Measurements from ENCODE around the gene INMT.

The INMT gene

DNA sequence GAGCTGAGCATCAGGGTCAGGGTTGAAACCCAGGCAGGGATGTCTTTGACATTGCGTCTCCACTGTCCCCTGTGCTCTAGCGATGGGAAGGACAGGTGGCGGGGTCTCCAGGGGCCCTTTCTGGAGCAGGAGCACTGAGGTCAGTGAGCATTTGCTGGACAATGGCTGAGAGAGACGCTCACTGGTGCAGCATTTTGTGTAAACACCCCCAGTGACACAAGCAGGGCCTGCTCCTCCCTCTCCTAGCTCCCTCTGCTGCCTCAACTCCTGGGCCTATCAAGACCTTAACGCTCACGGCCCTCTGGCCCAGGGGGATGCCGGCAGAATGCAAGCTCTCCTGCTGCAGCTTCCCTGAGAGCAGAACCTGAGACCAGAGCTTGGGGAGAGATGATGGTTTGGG, 17.4 kb upstream of the INMT start:
- TF ChIP-seq POLR2A (IDR thresholded peaks at IDR 0.05; ENCODE audit: low read length) (no peak), GATA1 (IDR thresholded peaks at IDR 0.05; ENCODE audit: low read depth, low read length) (no peak)
- no peak for DNase-seq

DNA sequence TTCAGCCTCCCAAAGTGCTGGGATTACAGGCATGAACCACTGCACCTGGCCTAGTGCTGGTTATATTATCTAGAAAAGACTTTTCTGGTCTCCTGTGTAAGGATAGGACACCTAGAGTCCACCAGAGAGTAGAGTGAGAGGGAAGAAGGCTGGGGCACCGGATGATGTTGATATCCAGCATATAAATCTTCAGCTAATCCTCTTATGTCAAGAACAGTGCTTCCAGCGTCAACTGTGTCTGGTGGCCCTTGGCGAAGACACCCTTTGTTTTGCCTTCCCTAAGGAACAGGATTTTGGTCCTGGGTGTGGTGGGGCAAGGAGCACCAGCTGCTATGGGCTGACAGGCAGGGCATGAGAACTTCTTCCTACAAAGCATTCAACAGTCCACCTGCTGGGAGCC, 16.3 kb upstream of the INMT start:
- TF ChIP-seq GATA1 (IDR thresholded peaks at IDR 0.05; ENCODE audit: low read depth, low read length) (no peak), POLR2A (IDR thresholded peaks at IDR 0.05; ENCODE audit: low read length) (no peak)
- no peak for DNase-seq

DNA sequence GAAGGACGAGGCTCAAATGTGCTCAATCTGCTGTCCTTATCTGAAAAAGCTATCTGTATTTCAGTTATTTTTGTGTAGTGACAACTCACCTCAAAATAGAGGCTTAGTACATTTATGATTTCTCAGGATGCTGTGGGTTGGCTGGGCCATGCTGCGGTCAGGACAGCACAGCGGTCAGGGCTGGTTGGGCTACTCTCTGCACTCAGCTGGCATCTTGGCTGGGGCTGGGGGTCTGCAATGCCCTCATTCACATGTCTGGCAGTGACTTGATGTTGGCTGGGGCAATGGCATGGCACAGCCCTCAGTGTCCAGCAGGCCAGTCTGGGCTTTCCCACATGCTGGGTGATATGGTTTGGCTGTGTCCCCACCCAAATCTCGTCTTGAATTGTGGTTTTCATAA, 15.6 kb upstream of the INMT start:
- no peak for TF ChIP-seq GATA1 (IDR thresholded peaks at IDR 0.05; ENCODE audit: low read depth, low read length)
- no peak for TF ChIP-seq POLR2A (IDR thresholded peaks at IDR 0.05; ENCODE audit: low read length)
- no peak for DNase-seq

DNA sequence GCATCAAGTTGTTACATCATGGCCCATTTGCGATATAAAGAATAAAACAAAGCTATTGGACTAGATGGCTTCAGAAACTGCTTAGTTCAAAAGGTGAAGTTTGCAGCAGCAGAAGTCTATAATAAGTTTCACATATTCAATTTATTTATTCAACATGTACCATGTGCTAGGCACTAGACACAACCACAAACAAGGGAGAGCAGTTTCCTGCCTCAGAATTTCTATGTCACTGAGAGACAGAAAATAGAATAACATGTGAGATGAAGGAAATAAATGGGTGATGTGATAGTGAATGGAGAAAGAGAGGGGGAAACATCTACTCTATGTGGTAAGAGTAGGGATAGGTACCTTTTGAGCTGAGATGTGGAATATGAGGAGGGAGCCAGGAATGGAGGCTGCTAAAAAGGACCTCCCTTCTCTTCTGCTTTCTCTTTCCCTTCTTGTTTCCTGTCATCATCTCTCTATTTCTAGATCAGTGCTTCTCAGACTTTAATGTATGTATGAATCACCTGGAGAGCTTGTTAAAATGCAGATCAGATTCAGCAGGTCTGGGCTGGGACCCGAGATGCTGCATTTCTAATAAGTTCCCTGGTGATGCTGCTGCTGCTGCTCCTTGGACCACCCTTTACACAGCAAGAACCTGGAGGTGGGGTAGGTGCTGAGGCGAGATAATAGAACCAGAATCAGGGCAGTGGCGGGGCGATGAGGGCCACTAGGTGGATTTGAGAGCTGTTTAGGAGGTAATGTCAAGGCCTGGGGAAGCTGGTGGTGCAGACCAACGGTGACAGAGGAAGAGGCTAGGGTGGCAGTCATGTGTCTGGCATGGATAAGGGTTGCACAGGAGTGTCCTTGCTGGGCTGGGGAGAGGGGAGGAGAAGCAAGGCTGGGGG, 13.7 kb upstream of the INMT start:
- no peak for DNase-seq
- no peak for TF ChIP-seq POLR2A (IDR thresholded peaks at IDR 0.05; ENCODE audit: low read length)
- no peak for TF ChIP-seq GATA1 (IDR thresholded peaks at IDR 0.05; ENCODE audit: low read depth, low read length)

DNA sequence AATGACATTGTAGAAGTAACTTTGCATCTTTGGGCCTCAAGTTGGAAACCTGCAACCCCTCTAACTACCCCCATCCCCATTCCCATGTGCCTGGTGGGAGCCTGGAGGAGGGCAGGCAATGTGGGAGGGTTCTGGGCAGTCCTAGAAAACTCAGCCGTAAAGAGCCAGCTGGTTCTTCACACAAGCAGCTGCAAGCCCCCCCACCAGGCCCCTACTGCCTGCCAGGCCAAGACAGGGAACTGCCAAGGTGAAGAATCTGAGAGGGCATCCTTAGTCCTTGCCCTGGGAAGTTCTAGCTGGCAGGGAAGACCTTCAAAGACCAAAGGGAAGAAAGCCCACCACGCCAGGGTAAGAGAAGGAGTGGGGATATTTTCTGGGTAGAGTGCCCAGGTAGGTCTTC, 12.2 kb upstream of the INMT start:
- TF ChIP-seq GATA1 (IDR thresholded peaks at IDR 0.05; ENCODE audit: low read depth, low read length) (no peak), POLR2A (IDR thresholded peaks at IDR 0.05; ENCODE audit: low read length) (no peak)
- DNase-seq: no peak

DNA sequence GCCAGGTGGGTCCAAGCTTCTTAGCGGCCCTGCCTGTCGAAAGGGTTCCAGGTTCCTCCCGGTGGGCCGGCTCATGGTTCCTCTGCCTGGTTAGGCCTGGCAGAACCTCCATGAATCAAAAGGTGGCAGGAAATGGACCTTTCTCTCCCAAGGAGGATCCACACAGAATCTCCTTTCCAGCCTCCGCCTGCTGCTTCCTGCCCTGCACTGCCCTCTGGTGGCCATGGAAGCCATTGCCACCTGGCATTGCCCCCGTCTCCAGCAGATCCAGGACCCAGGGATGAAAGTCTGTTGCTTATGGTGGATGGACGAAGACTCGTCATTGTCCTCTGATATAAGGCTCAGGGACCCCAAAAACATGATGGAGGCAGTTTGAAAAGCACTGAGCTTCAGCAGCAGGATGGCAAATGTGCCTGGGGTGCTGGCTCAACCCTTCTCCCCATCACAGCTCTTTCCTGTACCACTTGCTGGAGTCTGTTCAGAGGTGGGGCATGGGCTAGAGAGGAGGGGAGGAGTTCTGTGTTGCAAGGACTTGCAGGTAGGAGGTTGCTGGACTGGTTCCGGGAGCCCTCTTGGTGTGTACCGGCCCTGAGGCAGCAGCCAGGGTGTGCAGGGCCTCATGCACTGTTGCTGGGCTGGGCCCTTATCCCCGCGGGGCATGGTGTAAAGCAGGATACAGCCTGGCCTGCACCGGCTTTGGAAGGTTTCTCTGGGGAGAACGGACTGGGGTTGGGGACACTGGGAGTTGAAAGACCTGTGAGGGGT, 11.3 kb upstream of the INMT start:
- DNase-seq: peak; percentile 55 to 81

DNA sequence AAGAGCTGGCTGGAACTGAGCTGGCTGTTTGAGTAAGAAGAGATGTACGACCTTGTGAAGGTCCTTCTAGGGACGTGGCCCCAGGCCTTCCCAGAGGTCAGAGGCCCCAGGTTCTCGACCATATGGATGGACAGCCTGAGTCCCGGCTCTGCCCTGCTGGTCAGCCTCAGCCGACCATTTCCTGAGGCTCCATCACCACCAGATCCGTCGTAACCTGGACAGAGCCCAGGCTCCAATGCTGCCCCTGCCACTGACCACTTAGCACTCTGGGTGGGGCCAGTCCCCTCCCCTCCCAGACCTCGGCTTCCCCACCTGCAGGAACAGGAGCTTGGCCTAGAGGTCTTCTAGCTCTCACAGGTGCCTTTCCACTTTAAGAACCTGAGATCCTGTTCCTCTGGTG, 10.6 kb upstream of the INMT start:
- TF ChIP-seq GATA1 (IDR thresholded peaks at IDR 0.05; ENCODE audit: low read depth, low read length): no peak
- no peak for TF ChIP-seq POLR2A (IDR thresholded peaks at IDR 0.05; ENCODE audit: low read length)
- DNase-seq: no peak

More for the DNA sequence above, 11.3 kb upstream of the INMT start:
- TF ChIP-seq POLR2A (IDR thresholded peaks at IDR 0.05; ENCODE audit: low read length): no peak
- no peak for TF ChIP-seq GATA1 (IDR thresholded peaks at IDR 0.05; ENCODE audit: low read depth, low read length)

DNA sequence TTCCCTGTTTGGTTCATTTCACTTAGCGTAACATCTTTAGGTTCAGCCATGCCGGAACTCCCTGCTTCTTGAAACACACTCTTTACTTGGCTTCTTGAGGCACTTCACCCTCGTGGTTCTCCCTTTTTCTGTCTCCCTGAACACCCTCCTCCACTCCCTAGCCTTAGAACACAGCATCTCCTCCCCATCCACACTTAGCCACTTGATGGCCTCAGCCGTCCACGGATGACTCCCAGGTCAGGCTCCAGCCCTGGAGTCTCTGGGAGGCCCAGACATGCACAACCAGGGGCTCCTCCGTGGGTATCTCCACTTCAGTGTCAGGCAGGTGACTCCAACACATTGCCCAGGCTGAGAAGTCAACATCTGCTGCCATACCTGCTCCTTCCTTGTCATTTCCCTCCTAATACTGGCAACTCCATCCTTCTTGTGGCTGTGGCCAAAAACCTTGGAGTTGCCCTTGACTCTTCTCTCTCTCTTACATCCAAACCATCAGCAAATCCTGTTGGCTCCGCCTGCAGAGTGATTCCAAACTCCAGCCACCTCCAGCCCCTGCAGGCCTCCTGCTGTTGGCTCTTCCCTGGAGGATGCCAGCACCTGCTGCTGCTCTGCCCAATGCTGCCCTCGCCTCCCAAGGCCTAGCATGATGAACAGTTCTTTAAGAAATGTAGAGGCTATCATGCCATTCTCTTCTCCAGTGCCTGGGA, 8.4 kb upstream of the INMT start:
- peak; percentile 36 to 45 for DNase-seq
- TF ChIP-seq GATA1 (IDR thresholded peaks at IDR 0.05; ENCODE audit: low read depth, low read length) (no peak), POLR2A (IDR thresholded peaks at IDR 0.05; ENCODE audit: low read length) (no peak)

DNA sequence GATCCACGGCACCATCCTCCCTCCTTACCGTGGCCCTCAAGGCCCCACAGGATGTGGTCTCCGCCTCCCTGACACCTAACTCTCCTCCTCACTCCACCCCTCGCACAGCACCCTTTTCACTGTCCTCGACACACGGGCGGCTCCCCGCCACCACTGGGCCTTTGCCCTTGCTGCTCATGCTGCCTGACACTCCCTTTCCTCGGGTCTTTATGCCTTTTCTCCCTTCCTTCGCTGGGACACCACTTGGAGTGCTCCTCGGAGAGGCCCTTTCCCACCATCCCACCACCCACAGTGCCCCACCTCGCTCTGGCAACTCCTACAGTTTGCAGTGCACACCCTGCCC, 7.9 kb upstream of the INMT start:
- TF ChIP-seq GATA1 (IDR thresholded peaks at IDR 0.05; ENCODE audit: low read depth, low read length): no peak
- TF ChIP-seq POLR2A (IDR thresholded peaks at IDR 0.05; ENCODE audit: low read length): no peak
- DNase-seq: no peak

DNA sequence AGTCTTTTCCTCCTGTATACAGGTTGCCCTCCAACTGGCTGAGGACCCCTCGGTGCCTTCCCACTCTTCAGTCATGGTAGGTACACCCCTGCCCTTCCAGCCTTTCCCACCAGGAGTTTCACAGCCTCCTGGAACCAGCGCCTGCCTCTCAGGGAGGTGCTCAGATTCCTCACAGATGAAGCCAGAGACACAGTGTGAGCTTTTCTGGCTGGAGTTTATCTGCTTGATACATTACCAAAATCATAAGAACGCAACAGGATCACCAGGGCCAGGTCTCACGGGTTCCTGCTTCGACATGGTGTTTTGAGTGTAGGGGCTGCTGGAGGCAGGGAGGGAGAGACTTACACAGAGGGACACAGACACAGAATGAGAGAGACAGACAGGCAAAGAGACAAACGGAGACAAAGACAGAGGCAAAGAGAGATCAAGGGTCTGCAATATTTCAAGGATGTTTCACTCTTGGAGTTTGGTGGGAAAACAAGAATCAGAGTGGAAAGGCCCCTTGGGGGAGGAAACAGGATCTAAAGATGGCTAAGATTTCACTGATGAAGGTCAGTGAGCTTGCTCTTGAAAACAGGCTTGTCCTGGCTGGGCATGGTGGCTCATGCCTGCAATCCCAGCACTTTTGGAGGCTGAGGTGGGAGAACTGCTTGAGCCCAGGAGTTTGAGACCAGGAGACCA, 6.5 kb upstream of the INMT start:
- no peak for DNase-seq

DNA sequence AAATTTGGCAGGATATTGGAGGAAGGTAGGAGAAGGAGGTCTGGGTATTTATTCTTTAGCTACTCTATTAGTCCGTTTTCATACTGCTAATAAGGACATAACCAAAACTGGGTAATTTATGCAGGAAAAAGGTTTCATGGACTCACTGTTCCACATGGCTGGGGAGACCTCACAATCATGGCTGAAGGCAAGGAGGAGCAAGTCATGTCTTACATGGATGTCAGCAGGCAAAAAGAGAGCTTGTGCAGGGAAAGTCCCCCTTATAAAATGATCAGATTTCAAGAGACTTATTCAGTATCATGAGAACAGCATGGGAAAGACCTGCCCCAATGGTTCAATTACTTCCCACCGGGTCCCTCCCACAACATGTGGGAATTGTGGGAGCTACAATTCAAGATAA, 1.9 kb upstream of the INMT start:
- DNase-seq: no peak
- TF ChIP-seq POLR2A (IDR thresholded peaks at IDR 0.05; ENCODE audit: low read length): no peak
- TF ChIP-seq GATA1 (IDR thresholded peaks at IDR 0.05; ENCODE audit: low read depth, low read length): no peak

More for the DNA sequence above, 6.5 kb upstream of the INMT start:
- TF ChIP-seq POLR2A (IDR thresholded peaks at IDR 0.05; ENCODE audit: low read length) (no peak), GATA1 (IDR thresholded peaks at IDR 0.05; ENCODE audit: low read depth, low read length) (no peak)

DNA sequence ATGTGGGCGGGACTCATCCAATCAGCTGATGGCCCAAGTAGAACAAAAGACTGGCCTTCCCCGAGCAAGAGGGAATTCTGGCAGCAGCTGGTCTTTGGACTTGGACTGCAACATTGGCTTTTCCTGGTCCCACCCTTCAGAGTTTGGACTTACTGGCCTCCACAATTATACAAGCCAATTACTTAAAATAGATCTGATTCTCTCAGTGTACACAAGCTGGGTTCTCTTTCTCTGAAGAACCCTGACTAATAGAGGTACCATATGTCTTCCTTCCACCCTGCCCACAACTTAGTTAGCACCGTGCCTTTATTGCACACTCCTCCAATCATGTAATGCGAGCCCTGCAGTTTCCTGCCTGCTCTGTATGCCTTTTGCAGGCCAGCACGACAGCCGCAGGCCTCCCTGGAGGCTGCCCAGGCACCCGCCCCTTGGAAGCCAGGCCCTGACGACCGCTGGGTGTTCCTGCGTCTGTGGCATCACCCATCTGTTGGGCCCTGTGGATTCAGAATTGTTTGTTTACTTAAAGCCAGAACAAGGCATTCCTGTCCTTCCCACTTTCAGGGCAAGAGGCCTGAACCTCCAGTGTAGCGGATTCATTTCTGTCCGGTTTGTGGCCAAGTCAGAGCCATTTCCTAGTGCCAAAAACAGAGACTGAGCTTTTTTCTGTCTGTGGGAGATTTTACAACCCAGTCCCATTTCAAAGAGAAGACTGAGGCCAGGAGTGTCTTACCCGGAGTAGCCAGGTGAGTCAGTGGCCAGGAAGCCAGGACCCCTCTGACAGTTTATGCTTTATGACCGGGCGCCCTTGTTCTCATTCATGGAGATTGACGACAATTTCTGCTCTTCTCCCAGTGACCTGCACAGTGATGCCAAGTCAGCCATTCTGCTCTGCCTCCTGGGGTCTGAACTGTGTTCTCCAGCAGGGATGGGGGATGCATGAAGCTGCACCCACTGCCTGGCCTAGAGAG, 968 bp upstream of the INMT start:
- no peak for DNase-seq

More for the DNA sequence above, 968 bp upstream of the INMT start:
- TF ChIP-seq POLR2A (IDR thresholded peaks at IDR 0.05; ENCODE audit: low read length) (no peak), GATA1 (IDR thresholded peaks at IDR 0.05; ENCODE audit: low read depth, low read length) (no peak)
